Measurements from ENCODE around the gene TBC1D22A. TPM values are rescaled to one million over a fixed set of nuclear protein-coding genes. Genes with fewer than 3 reads are reported as not detected.

TBC1D22A gene
- total and polyA plus RNA-seq, 2 donors from 2014 or later: 24.6 to 39.4 TPM

DNA sequence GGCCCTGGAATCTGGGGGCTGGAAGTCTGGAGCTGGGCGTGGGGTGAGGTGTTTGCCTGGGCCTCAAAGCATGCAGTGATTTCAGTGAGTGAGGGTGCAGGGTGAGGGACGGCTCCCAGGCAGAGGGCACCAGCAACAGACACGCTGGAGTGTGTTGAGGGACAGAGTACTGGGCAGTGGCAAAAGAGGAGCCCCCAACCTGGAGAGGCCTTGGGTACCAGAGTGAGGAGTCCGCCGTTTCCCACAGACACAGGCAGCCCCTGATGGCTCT is 12.0 kb upstream of the TBC1D22A start:
- Histone ChIP-seq H3K9ac (ENCODE audit: low read length in 3 of 3) (no peak overlapping the region), H3K4me3 (ENCODE audit: low read length in 3 of 3) (no peak overlapping the region), H3K27me3 (ENCODE audit: control insufficient read depth, insufficient read depth, low read length) (no peaks in the 10 kb centered on the region), H3K4me1 (ENCODE audit: control insufficient read depth in 2 of 3, insufficient read depth in 2 of 3, low read depth in 1 of 3, low read length in 3 of 3) (peaks cover 0 to 42% (median 37%) of the 10 kb centered on the region in 3 donors), H3K36me3 (ENCODE audit: control insufficient read depth in 2 of 3, insufficient read depth in 3 of 3, low read length in 3 of 3) (no peaks in the 10 kb centered on the region), H3K9me3 (ENCODE audit: control insufficient read depth in 2 of 3, insufficient read depth in 1 of 3, low read length in 3 of 3) (no peaks in the 10 kb centered on the region), H3K27ac (ENCODE audit: low read depth in 2 of 2, low read length in 2 of 2) (no peak overlapping the region)
- intact Hi-C loops (cut with DNase I): no loop called here
- FAIRE-seq (no peak), DNase-seq (no peak)
- TF ChIP-seq, protein P1, sequence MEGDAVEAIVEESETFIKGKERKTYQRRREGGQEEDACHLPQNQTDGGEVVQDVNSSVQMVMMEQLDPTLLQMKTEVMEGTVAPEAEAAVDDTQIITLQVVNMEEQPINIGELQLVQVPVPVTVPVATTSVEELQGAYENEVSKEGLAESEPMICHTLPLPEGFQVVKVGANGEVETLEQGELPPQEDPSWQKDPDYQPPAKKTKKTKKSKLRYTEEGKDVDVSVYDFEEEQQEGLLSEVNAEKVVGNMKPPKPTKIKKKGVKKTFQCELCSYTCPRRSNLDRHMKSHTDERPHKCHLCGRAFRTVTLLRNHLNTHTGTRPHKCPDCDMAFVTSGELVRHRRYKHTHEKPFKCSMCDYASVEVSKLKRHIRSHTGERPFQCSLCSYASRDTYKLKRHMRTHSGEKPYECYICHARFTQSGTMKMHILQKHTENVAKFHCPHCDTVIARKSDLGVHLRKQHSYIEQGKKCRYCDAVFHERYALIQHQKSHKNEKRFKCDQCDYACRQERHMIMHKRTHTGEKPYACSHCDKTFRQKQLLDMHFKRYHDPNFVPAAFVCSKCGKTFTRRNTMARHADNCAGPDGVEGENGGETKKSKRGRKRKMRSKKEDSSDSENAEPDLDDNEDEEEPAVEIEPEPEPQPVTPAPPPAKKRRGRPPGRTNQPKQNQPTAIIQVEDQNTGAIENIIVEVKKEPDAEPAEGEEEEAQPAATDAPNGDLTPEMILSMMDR (IDR thresholded peaks at IDR 0.05; ENCODE audit: borderline replicate concordance, extremely low read depth, insufficient read depth): no peak

DNA sequence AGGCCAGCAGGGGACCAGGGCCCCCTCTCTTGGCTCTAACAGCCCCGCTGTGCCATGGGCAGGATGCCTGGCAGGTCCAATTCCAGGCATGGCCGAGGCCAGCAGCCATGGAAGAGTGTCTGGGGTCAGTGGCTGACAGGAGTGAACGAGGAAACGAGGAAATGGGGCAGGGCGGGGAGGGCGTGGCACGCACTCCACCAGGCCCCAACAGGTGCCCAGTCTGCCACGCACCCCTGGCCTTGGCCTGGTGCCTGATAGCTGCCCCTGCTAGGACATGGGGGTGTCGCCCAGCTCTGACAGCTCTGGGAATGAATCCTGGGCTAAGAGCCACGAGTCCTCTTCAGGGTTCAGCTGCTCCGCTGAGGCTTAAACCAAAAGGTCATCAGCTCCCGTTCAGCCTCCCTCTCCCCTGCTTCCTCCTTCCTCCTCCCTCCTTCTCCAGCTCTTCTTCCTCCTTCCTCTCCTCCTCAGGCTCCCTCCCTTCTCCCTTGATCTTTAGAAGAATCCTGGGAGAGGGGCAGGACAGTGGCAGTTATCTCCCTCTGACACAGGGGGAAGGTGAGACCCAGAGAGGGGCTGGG is 11.5 kb upstream of the TBC1D22A start:
- Histone ChIP-seq H3K4me3 (ENCODE audit: low read length in 3 of 3) (no peak overlapping the region), H3K27ac (ENCODE audit: low read depth in 2 of 2, low read length in 2 of 2) (no peak overlapping the region), H3K9ac (ENCODE audit: low read length in 3 of 3) (no peak overlapping the region), H3K9me3 (ENCODE audit: control insufficient read depth in 2 of 3, insufficient read depth in 1 of 3, low read length in 3 of 3) (no peaks in the 10 kb centered on the region), H3K4me1 (ENCODE audit: control insufficient read depth in 2 of 3, insufficient read depth in 2 of 3, low read depth in 1 of 3, low read length in 3 of 3) (peaks cover 0 to 42% (median 37%) of the 10 kb centered on the region in 3 donors), H3K27me3 (ENCODE audit: control insufficient read depth, insufficient read depth, low read length) (no peaks in the 10 kb centered on the region), H3K36me3 (ENCODE audit: control insufficient read depth in 2 of 3, insufficient read depth in 3 of 3, low read length in 3 of 3) (no peaks in the 10 kb centered on the region)
- intact Hi-C loops (cut with DNase I): no loop called here
- DNase-seq (peak in 2 of 5 donors; percentile 42 to 94), FAIRE-seq (no peak)
- TF ChIP-seq, protein P1 (IDR thresholded peaks at IDR 0.05; ENCODE audit: borderline replicate concordance, extremely low read depth, insufficient read depth): no peak

DNA sequence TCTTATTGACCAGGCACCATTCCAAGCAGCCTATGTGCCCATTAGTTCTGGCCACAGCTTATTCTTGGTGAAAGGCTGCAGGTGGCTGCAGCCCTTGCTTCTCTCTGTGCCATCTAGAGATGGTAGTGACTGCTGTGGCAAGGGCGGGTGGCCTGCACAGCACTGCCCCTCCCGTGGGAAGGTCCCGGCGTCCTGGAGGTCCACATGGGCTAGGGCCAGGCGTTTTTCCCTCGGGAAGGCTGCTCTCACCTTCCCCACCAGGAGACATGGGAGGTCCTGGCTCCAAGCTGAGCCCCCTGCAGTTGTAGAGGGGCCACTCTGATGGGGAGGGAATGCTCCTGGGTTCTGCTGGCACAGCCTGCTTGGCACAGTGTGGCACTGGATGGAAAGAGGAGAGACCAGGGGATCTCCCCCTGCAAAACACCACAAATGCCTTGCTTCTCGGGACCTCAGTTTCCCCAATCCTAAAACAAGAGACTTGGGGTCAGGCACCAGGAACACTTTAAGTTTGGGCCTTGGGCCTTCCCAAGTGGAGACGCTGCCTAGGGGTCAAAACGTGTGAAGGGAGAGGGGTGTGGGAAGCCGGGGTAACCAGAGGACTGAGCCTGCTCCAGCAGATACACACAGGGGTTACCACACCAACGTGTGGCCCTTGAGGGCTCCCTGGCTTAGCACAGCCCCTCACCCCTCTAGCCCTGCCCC is 10.0 kb upstream of the TBC1D22A start:
- FAIRE-seq (no peak), DNase-seq (peak in 1 of 5 donors; percentile 61)
- Histone ChIP-seq H3K9me3 (ENCODE audit: control insufficient read depth in 2 of 3, insufficient read depth in 1 of 3, low read length in 3 of 3) (no peaks in the 10 kb centered on the region), H3K4me3 (ENCODE audit: low read length in 3 of 3) (no peak overlapping the region), H3K27ac (ENCODE audit: low read depth in 2 of 2, low read length in 2 of 2) (no peak overlapping the region), H3K27me3 (ENCODE audit: control insufficient read depth, insufficient read depth, low read length) (no peaks in the 10 kb centered on the region), H3K9ac (ENCODE audit: low read length in 3 of 3) (no peak overlapping the region), H3K36me3 (ENCODE audit: control insufficient read depth in 2 of 3, insufficient read depth in 3 of 3, low read length in 3 of 3) (no peaks in the 10 kb centered on the region), H3K4me1 (ENCODE audit: control insufficient read depth in 2 of 3, insufficient read depth in 2 of 3, low read depth in 1 of 3, low read length in 3 of 3) (peaks cover 0 to 42% (median 37%) of the 10 kb centered on the region in 3 donors)
- intact Hi-C loops (cut with DNase I): no loop called here
- TF ChIP-seq, protein P1 (IDR thresholded peaks at IDR 0.05; ENCODE audit: borderline replicate concordance, extremely low read depth, insufficient read depth): no peak
